Hematopoietic multipotent progenitor cell treated with erythropoietin and hydrocortisone succinate and interleukin-3 and kit ligand, for 15 days (in vitro differentiated cells): Measurements from ENCODE around the gene DGLUCY.
"Not testable (repeated sequence)": the region's sequence is repeated elsewhere in the genome, so short reads cannot be mapped to it uniquely, and the experiment has no call there.

Experiments
- DNase-seq: peaks from one replicate; pipeline ENCODE4 v3.0.0-alpha.2; 2015; ENCODE audit warnings: low spot score

DGLUCY gene

GRCh38 chr14:91233936-91234790 lies 120.3 kb downstream of the DGLUCY start:
- no peak for DNase-seq

GRCh38 chr14:91234791-91235114 lies 120.9 kb downstream of the DGLUCY start:
- DNase-seq: no peak

GRCh38 chr14:91235841-91236240 lies 122.0 kb downstream of the DGLUCY start:
- no peak for DNase-seq

GRCh38 chr14:91237219-91237618 lies 123.3 kb downstream of the DGLUCY start:
- no peak for DNase-seq

- DNase-seq: no peak
These were observed 124.2 kb downstream of the DGLUCY start for GRCh38 chr14:91238085-91238484.

- DNase-seq: no peak
These were observed 124.8 kb downstream of the DGLUCY start for GRCh38 chr14:91238661-91239060.

GRCh38 chr14:91241863-91242262 lies 128.0 kb downstream of the DGLUCY start:
- no peak for DNase-seq

GRCh38 chr14:91242635-91243034 lies 128.8 kb downstream of the DGLUCY start:
- DNase-seq: no peak

- DNase-seq: no peak
These were observed 129.2 kb downstream of the DGLUCY start for GRCh38 chr14:91243074-91243471.

- DNase-seq: no peak
These were observed 130.6 kb downstream of the DGLUCY start, which contains the start of gene GPR68 for GRCh38 chr14:91244501-91244901. GPR68 (minus strand) TSS chr14:91244704; CDS start chr14:91235050, 9,654 bp downstream.

GRCh38 chr14:91245029-91245428 lies 131.2 kb downstream of the DGLUCY start:
- DNase-seq: no peak

GRCh38 chr14:91245616-91246015 lies 131.7 kb downstream of the DGLUCY start:
- not testable (repeated sequence) for DNase-seq

GRCh38 chr14:91246051-91246852 lies 132.4 kb downstream of the DGLUCY start:
- no peak for DNase-seq

- no peak for DNase-seq
These were observed 136.2 kb downstream of the DGLUCY start for GRCh38 chr14:91249841-91250616.

- no peak for DNase-seq
These were observed 137.0 kb downstream of the DGLUCY start for GRCh38 chr14:91250912-91251311.

GRCh38 chr14:91252871-91253794 lies 139.3 kb downstream of the DGLUCY start:
- peak; percentile 52 for DNase-seq

- no peak for DNase-seq
These were observed 140.0 kb downstream of the DGLUCY start for GRCh38 chr14:91253795-91254323.

- no peak for DNase-seq
These were observed 140.6 kb downstream of the DGLUCY start for GRCh38 chr14:91254461-91254860.

- no peak for DNase-seq
These were observed 141.3 kb downstream of the DGLUCY start for GRCh38 chr14:91255026-91255695.

- no peak for DNase-seq
These were observed 142.8 kb downstream of the DGLUCY start for GRCh38 chr14:91256661-91257060.
